Nephron (organoid): ENCODE measurements around the gene MCF2L2.

ENCODE experiments used
- H3K27ac Mint-ChIP-seq, 3 experiments: 2 replicates each; pipeline ENCODE4 v1.8.0; 2020; ENCODE audit warnings: mixed read lengths in 3 of 3, mild to moderate bottlenecking in 2 of 3, moderate library complexity in 1 of 3
- H3K27me3 Mint-ChIP-seq: 2 replicates; pipeline ENCODE4 v1.8.0; 2021; ENCODE audit warnings: low read depth, mild to moderate bottlenecking, moderate library complexity, mixed read lengths
- H3K36me3 Mint-ChIP-seq: 2 replicates; pipeline ENCODE4 v1.8.0; 2020; ENCODE audit warnings: low read depth, mixed read lengths
- H3K4me1 Mint-ChIP-seq: 2 replicates; pipeline ENCODE4 v1.8.0; 2020; ENCODE audit warnings: mixed read lengths
- H3K4me3 Mint-ChIP-seq, 3 experiments: 2 replicates each; pipeline ENCODE4 v1.8.0; 2020; ENCODE audit warnings: mild to moderate bottlenecking in 3 of 3, mixed read lengths in 3 of 3, moderate library complexity in 2 of 3
- H3K9me3 Mint-ChIP-seq: 2 replicates; pipeline ENCODE4 v1.8.0; 2020; ENCODE audit warnings: mixed read lengths
- CTCF ChIP-seq, 3 experiments: fragments of 200-600 bp; sonication (generic); IDR thresholded peaks; one replicate each; pipeline ENCODE4 v1.5.0; 2021; ENCODE audit warnings: antibody characterized with exemption in 3 of 3; ENCODE audit not compliant: unreplicated experiment in 3 of 3

Gene MCF2L2

GRCh38 chr3:183254487-183255347 lies 173.7 kb downstream of the MCF2L2 start:
- peak overlapping the region; percentile 88 to 92 (median 91) for H3K4me3 Mint-ChIP-seq
- TF ChIP-seq CTCF (IDR thresholded peaks at IDR 0.05; ENCODE audit: unreplicated experiment in 3 of 3), result no peak
- H3K27ac Mint-ChIP-seq, result peak overlapping the region; percentile 88 to 97 (median 94)
- H3K36me3 Mint-ChIP-seq, result peaks cover 22% of the 10 kb centered on the region
- peaks cover 17% of the 10 kb centered on the region for H3K4me1 Mint-ChIP-seq
- peaks cover 1% of the 10 kb centered on the region for H3K27me3 Mint-ChIP-seq
- H3K9me3 Mint-ChIP-seq, result no peaks in the 10 kb centered on the region

GRCh38 chr3:183253528-183254486 lies 174.6 kb downstream of the MCF2L2 start:
- Mint-ChIP-seq H3K4me1 (peaks cover 13% of the 10 kb centered on the region), H3K27ac (peak overlapping the region; percentile 64 to 94 (median 87)), H3K27me3 (peaks cover 10% of the 10 kb centered on the region), H3K9me3 (no peaks in the 10 kb centered on the region), H3K4me3 (peak overlapping the region; percentile 86 to 92 (median 91)), H3K36me3 (peaks cover 18% of the 10 kb centered on the region)
- peak in 1 of 3 experiments; percentile 7 for TF ChIP-seq CTCF (IDR thresholded peaks at IDR 0.05; ENCODE audit: unreplicated experiment in 3 of 3)

- Mint-ChIP-seq H3K9me3 (no peaks in the 10 kb centered on the region), H3K27ac (peak within 1 kb of the TSS; percentile 64 to 94 (median 87)), H3K4me3 (peak within 1 kb of the TSS; percentile 86 to 92 (median 91)), H3K4me1 (peaks cover 13% of the 10 kb centered on the region), H3K27me3 (peaks cover 10% of the 10 kb centered on the region), H3K36me3 (peaks cover 13% of the 10 kb centered on the region)
- TF ChIP-seq CTCF (IDR thresholded peaks at IDR 0.05; ENCODE audit: unreplicated experiment in 3 of 3), result no peak
Observed at GRCh38 chr3:183252973-183253527, 175.4 kb downstream of the MCF2L2 start, which contains the start of gene B3GNT5. B3GNT5 (plus strand) TSS chr3:183253253; CDS start chr3:183269799, 16,546 bp downstream.

- Mint-ChIP-seq H3K36me3 (peaks cover 7% of the 10 kb centered on the region), H3K9me3 (no peaks in the 10 kb centered on the region), H3K27ac (peak overlapping the region; percentile 64 to 87 (median 81)), H3K4me3 (peak overlapping the region in 2 of 3 experiments; percentile 76 to 84), H3K4me1 (peaks cover 13% of the 10 kb centered on the region), H3K27me3 (peaks cover 10% of the 10 kb centered on the region)
- TF ChIP-seq CTCF (IDR thresholded peaks at IDR 0.05; ENCODE audit: unreplicated experiment in 3 of 3), result no peak
Observed at GRCh38 chr3:183252118-183252782, 176.2 kb downstream of the MCF2L2 start.

GRCh38 chr3:183249006-183249718 lies 179.3 kb downstream of the MCF2L2 start:
- Mint-ChIP-seq H3K4me1 (peaks cover 5% of the 10 kb centered on the region), H3K27ac (no peak overlapping the region), H3K9me3 (peaks cover 3% of the 10 kb centered on the region), H3K36me3 (no peaks in the 10 kb centered on the region), H3K4me3 (peak overlapping the region in 2 of 3 experiments; percentile 3 to 28), H3K27me3 (peaks cover 10% of the 10 kb centered on the region)
- no peak for TF ChIP-seq CTCF (IDR thresholded peaks at IDR 0.05; ENCODE audit: unreplicated experiment in 3 of 3)
